Neural progenitor cell (in vitro differentiated cells): ENCODE results near the gene COL24A1. TPM values are rescaled to one million over a fixed set of nuclear protein-coding genes. Genes with fewer than 3 reads are reported as not detected.

ENCODE experiments used
- DNase-seq: peaks from one replicate; pipeline ENCODE4 v3.0.0-alpha.2; 2016; ENCODE audit warnings: low spot score
- H2AFZ ChIP-seq: fragments of 200-600 bp; sonication (generic); replicated peaks from 2 replicates; pipeline ENCODE4 v1.6.1; 2016; ENCODE audit warnings: antibody characterized with exemption
- H3F3A ChIP-seq: fragments of 200-600 bp; sonication (generic); 2 replicates; pipeline ENCODE4 v1.6.1; 2016; ENCODE audit warnings: antibody characterized with exemption, low read depth
- H3K27ac ChIP-seq: fragments of 200-600 bp; sonication (generic); 2 replicates; pipeline ENCODE4 v1.5.1; 2016; ENCODE audit warnings: mild to moderate bottlenecking
- H3K27me3 ChIP-seq: fragments of 200-600 bp; sonication (generic); 2 replicates; pipeline ENCODE4 v1.6.1; 2016; ENCODE audit warnings: mild to moderate bottlenecking, moderate library complexity
- H3K36me3 ChIP-seq: fragments of 200-600 bp; sonication (generic); 2 replicates; pipeline ENCODE4 v1.5.1; 2016
- H3K4me1 ChIP-seq: fragments of 200-600 bp; sonication (generic); 2 replicates; pipeline ENCODE4 v1.6.1; 2016; ENCODE audit warnings: mixed run types
- H3K4me2 ChIP-seq: fragments of 200-600 bp; sonication (generic); 2 replicates; pipeline ENCODE4 v1.6.1; 2016
- H3K4me3 ChIP-seq: fragments of 200-600 bp; sonication (generic); 2 replicates; pipeline ENCODE4 v1.5.1; 2016
- H3K79me2 ChIP-seq: fragments of 200-600 bp; sonication (generic); 2 replicates; pipeline ENCODE4 v1.6.1; 2016; ENCODE audit warnings: low read depth
- H3K9ac ChIP-seq: fragments of 200-600 bp; sonication (generic); 2 replicates; pipeline ENCODE4 v1.6.1; 2016
- H3K9me3 ChIP-seq: fragments of 200-600 bp; sonication (generic); 2 replicates; pipeline ENCODE4 v1.5.1; 2016; ENCODE audit warnings: low read depth
- H4K20me1 ChIP-seq: fragments of 200-600 bp; sonication (generic); 2 replicates; pipeline ENCODE4 v1.6.1; 2016; ENCODE audit warnings: low read depth
- H3K27ac Mint-ChIP-seq: 3 replicates; pipeline ENCODE4 v1.8.0; 2021; ENCODE audit warnings: mixed read lengths
- H3K27me3 Mint-ChIP-seq: 2 replicates; pipeline ENCODE4 v1.8.0; 2022; ENCODE audit warnings: low read depth, mild to moderate bottlenecking, inconsistent platforms, moderate library complexity, mixed read lengths; ENCODE audit not compliant: insufficient read depth
- H3K36me3 Mint-ChIP-seq: 3 replicates; pipeline ENCODE4 v1.8.0; 2021; ENCODE audit warnings: mixed read lengths
- H3K4me1 Mint-ChIP-seq: 3 replicates; pipeline ENCODE4 v1.8.0; 2021; ENCODE audit warnings: mixed read lengths
- H3K4me3 Mint-ChIP-seq: 3 replicates; pipeline ENCODE4 v1.8.0; 2021; ENCODE audit warnings: mild to moderate bottlenecking, moderate library complexity, mixed read lengths
- H3K9me3 Mint-ChIP-seq: 3 replicates; pipeline ENCODE4 v1.8.0; 2020; ENCODE audit warnings: mixed read lengths
- CTCF ChIP-seq: fragments of 200-600 bp; sonication (generic); IDR thresholded peaks from 2 replicates; pipeline ENCODE4 v1.5.1; 2017; ENCODE audit warnings: antibody characterized with exemption, mild to moderate bottlenecking
- EZH2 ChIP-seq: fragments of 200-600 bp; sonication (generic); IDR thresholded peaks from 2 replicates; pipeline ENCODE4 v1.6.1; 2017; ENCODE audit warnings: antibody characterized with exemption, mild to moderate bottlenecking, moderate library complexity
- EZH2phosphoT487 ChIP-seq: fragments of 200-600 bp; sonication (generic); IDR thresholded peaks from 2 replicates; pipeline ENCODE4 v1.6.1; 2017; ENCODE audit warnings: antibody characterized with exemption
- total RNA-seq: library from RNA; depleted of rRNA; stranded (reverse); fragments of >200 nt; gene quantifications from 2 replicates; pipeline ENCODE4 v1.2.3, GENCODE V29; 2015; ENCODE audit warnings: low replicate concordance

COL24A1 gene
- total RNA-seq, 1 donor from 2014 or later: not detected

GRCh38 chr1:85894651-85895050 lies 261.9 kb downstream of the COL24A1 start:
- Mint-ChIP-seq H3K4me3 (no peak overlapping the region), H3K36me3 (no peaks in the 10 kb centered on the region), H3K4me1 (no peaks in the 10 kb centered on the region), H3K27me3 (peaks cover 2% of the 10 kb centered on the region), H3K9me3 (no peaks in the 10 kb centered on the region), H3K27ac (no peak overlapping the region)
- H2AFZ ChIP-seq: no peak overlapping the region
- no peaks in the 10 kb centered on the region for H4K20me1 ChIP-seq
- peak; percentile 43 for DNase-seq
- no peak overlapping the region for H3K9ac ChIP-seq
- TF ChIP-seq EZH2 (no peak), CTCF (peak; percentile 60)
- H3K27me3 ChIP-seq: no peaks in the 10 kb centered on the region
- no peaks in the 10 kb centered on the region for H3F3A ChIP-seq
- no peak overlapping the region for H3K4me3 ChIP-seq
- no peaks in the 10 kb centered on the region for H3K79me2 ChIP-seq
- H3K4me2 ChIP-seq: no peak overlapping the region
- H3K9me3 ChIP-seq: no peaks in the 10 kb centered on the region
- H3K27ac ChIP-seq: no peak overlapping the region
- no peaks in the 10 kb centered on the region for H3K36me3 ChIP-seq
- H3K4me1 ChIP-seq: no peaks in the 10 kb centered on the region

- H3K27me3 Mint-ChIP-seq: peaks cover 2% of the 10 kb centered on the region
- H3K4me1 Mint-ChIP-seq: no peaks in the 10 kb centered on the region
- Histone ChIP-seq H3F3A (no peaks in the 10 kb centered on the region), H3K9ac (no peak overlapping the region), H4K20me1 (no peaks in the 10 kb centered on the region), H3K9me3 (no peaks in the 10 kb centered on the region), H3K79me2 (no peaks in the 10 kb centered on the region), H3K36me3 (no peaks in the 10 kb centered on the region), H3K4me3 (no peak overlapping the region), H3K4me2 (no peak overlapping the region), H3K4me1 (no peaks in the 10 kb centered on the region), H3K27ac (no peak overlapping the region), H3K27me3 (no peaks in the 10 kb centered on the region), H2AFZ (no peak overlapping the region)
- H3K9me3 Mint-ChIP-seq: no peaks in the 10 kb centered on the region
- TF ChIP-seq EZH2 (no peak), EZH2phosphoT487 (no peak), CTCF (no peak)
- H3K36me3 Mint-ChIP-seq: no peaks in the 10 kb centered on the region
- DNase-seq: no peak
- no peak overlapping the region for H3K4me3 Mint-ChIP-seq
- H3K27ac Mint-ChIP-seq: no peak overlapping the region
Measured at GRCh38 chr1:85892366-85892765, 264.2 kb downstream of the COL24A1 start.

- Histone ChIP-seq H3F3A (no peaks in the 10 kb centered on the region), H4K20me1 (no peaks in the 10 kb centered on the region), H3K4me1 (no peaks in the 10 kb centered on the region), H3K4me3 (no peak overlapping the region), H3K79me2 (no peaks in the 10 kb centered on the region), H3K4me2 (no peak overlapping the region), H3K27ac (no peak overlapping the region), H2AFZ (no peak overlapping the region), H3K9me3 (no peaks in the 10 kb centered on the region), H3K9ac (no peak overlapping the region), H3K27me3 (no peaks in the 10 kb centered on the region), H3K36me3 (no peaks in the 10 kb centered on the region)
- Mint-ChIP-seq H3K27ac (no peak overlapping the region), H3K36me3 (no peaks in the 10 kb centered on the region), H3K4me3 (no peak overlapping the region), H3K9me3 (no peaks in the 10 kb centered on the region), H3K4me1 (no peaks in the 10 kb centered on the region), H3K27me3 (no peaks in the 10 kb centered on the region)
- TF ChIP-seq EZH2phosphoT487 (no peak), EZH2 (no peak), CTCF (no peak)
- no peak for DNase-seq
Measured at GRCh38 chr1:85889870-85890269, 266.7 kb downstream of the COL24A1 start.

GRCh38 chr1:85888921-85889320 lies 267.7 kb downstream of the COL24A1 start:
- DNase-seq: no peak
- H3K4me3 ChIP-seq: no peak overlapping the region
- no peaks in the 10 kb centered on the region for H3F3A ChIP-seq
- Mint-ChIP-seq H3K27ac (no peak overlapping the region), H3K36me3 (no peaks in the 10 kb centered on the region), H3K27me3 (no peaks in the 10 kb centered on the region), H3K9me3 (no peaks in the 10 kb centered on the region), H3K4me1 (no peaks in the 10 kb centered on the region), H3K4me3 (no peak overlapping the region)
- H3K27me3 ChIP-seq: no peaks in the 10 kb centered on the region
- no peak for TF ChIP-seq EZH2
- no peak for TF ChIP-seq CTCF
- no peak for TF ChIP-seq EZH2phosphoT487
- H3K36me3 ChIP-seq: no peaks in the 10 kb centered on the region
- no peaks in the 10 kb centered on the region for H3K79me2 ChIP-seq
- H3K4me2 ChIP-seq: no peak overlapping the region
- H4K20me1 ChIP-seq: no peaks in the 10 kb centered on the region
- H3K27ac ChIP-seq: no peak overlapping the region
- H3K9ac ChIP-seq: no peak overlapping the region
- H3K4me1 ChIP-seq: no peaks in the 10 kb centered on the region
- H3K9me3 ChIP-seq: no peaks in the 10 kb centered on the region
- H2AFZ ChIP-seq: no peak overlapping the region
